Kasumi-1 (cell line): ENCODE data around the gene NLRX1.
"Not testable (repeated sequence)": the region's sequence is repeated elsewhere in the genome, so short reads cannot be mapped to it uniquely, and the experiment has no call there.

ENCODE experiments used
- DNase-seq, 2 experiments: peaks; one replicate each; lab custom pipeline; 2025; lab: John Stamatoyannopoulos, UW

Gene NLRX1

DNA sequence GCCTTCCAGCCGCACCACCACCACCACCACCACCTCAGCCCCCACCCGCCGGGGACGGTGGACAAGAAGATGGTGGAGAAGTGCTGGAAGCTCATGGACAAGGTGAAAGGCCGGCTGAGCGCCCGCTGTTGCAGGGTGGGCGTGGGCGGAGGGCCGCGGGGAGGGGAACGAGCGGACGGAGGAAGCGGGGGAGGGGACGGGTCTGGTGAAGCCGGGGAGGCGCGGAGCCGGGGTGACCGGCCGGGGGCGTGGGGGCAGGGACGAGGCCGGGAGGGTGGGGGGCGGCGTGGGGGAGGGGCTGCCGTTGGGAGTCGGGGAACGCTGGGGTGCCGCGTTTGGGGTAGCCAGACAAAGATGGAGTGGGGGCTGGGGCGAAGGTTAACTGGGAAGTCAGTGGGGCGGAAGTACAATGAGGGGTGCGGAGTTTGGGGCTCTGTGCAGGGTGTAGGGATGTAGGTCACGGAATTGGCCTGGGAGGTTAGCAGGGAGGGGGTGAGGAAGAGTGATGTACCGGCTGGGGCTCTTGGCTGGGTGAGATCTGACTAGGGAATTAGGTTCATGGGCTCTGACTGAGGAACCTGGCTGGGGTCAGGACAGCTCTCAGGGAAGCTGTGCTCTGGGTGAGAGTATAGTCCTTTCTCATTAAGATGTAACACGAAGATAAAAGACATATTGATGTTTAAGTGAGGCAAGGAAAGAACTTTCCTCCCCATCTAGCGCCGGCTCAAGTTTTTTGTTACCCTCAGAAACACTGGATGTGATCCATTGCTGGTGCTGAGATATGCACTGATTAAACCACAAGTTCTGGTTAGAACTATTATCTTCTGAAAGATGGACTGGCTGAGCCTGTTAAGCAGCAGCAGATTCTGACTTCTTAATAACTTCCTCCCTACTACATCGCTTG lies 38.2 kb downstream of the NLRX1 start:
- DNase-seq: peak; percentile 22 to 51

- peak; percentile 19 to 39 for DNase-seq
These were observed 39.0 kb downstream of the NLRX1 start for GRCh38 chr11:119207415-119207960.

- no peak for DNase-seq
These were observed 40.7 kb downstream of the NLRX1 start for GRCh38 chr11:119209186-119209585.

- DNase-seq: no peak
These were observed 41.5 kb downstream of the NLRX1 start for GRCh38 chr11:119210050-119210449.

- DNase-seq: no peak
These were observed 49.8 kb downstream of the NLRX1 start for GRCh38 chr11:119218141-119218878.

GRCh38 chr11:119222308-119222707 lies 53.8 kb downstream of the NLRX1 start:
- no peak for DNase-seq

DNA sequence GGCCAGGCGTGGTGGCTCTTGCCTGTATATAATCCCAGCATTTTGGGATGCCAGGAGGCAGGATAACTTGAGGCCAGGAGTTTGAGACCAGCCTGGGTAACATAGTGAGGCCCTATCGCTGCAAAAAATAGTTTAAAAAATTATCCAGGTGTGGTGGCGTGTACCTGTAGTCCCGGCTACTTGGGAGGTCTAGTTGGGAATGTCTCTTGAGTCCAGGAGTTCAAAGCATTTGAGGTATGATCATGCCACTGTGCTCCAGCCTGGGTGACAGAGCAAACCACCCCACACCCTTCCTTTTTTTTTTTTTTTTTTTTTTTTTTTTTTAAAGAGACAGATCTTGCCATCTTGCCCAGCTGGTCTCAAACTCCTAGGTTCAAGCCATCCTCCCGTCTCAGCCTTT lies 54.4 kb downstream of the NLRX1 start:
- DNase-seq: no peak

DNA sequence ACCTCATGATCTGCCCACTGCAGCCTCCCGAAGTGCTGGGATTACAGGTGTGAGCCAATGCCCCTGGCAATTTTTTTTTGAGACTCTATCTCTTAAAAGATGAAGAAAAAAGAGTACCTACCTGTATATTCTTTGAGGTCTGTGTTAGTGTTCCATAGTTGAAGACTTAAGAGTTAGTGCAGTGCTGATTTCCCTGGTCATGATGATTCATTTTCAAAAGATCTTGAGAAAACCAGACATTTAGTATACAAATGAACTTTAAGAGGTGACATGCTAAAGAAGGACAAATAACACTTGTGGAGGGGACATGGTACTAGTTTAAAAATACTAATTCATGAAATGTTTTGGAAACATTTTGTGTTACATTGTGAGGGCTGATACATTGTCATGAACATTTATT lies 55.3 kb downstream of the NLRX1 start:
- DNase-seq: no peak

GRCh38 chr11:119228535-119229287 lies 60.2 kb downstream of the NLRX1 start:
- DNase-seq: not testable (repeated sequence)

DNA sequence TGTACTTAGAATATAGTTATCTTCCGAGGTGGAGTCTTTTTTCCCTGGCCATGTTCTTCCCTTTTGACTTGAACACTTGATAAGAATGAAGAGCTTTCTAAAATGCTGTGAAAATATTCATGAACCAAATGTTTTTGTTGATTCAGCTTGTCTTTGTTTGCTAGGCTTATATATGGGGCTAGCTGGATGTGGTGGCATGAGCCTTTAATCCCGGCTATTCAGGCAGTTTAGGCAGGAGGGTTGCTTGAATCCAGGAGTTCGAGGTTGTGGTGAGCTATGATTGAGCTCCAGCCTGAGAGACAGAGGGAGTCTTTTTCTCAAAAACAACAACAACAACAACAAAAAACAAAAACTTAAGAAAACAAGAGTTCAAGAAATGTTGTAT lies 60.8 kb downstream of the NLRX1 start:
- DNase-seq: no peak

DNA sequence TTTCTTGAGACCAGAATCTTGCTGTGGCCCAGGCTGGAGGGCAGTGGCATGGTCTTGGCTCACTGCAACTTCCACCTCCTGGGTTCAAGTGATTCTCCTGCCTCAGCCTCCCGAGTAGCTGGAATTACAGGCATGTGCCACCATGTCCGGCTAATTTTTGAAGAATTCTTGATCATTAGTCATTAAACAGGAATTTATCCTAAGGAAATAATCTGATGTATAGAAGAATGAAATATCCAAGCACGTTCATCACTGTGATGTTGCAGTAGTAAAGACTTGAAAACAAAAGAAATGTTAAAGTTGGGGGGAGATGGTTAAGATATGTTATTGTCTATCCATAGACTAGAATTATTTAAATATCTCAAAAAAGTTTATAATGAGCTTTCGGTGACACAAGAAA lies 61.2 kb downstream of the NLRX1 start:
- no peak for DNase-seq
